ENCODE results near the gene CBX7. TPM values are rescaled to one million over a fixed set of nuclear protein-coding genes. Genes with fewer than 3 reads are reported as not detected.

The CBX7 gene
- total and polyA plus RNA-seq, 2 experiments from 2014 or later = 2.6 to 11.5 TPM

DNA sequence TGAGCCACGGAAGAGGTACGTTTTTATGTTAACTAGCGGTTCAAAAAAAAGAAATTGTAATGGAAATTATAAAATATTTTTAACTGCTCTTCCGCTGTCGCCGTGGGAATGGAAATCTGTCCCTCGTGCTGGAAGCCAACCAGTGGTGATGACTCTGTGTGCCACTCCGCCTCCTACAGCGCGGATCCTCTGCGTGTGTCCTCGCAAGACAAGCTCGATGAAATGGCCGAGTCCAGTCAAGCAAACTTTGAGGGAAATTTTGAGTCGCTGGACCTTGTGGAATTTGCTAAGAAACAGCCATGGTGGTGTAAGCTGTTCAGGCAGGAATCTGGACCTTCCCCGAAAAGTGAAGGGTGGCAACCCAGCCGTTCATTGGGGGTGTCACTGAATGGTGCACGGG, 2.9 kb upstream of the CBX7 start:
- H3K36me3 ChIP-seq (ENCODE audit: insufficient read depth) = no peaks in the 10 kb centered on the region
- H4K20me1 ChIP-seq (replicated peaks; ENCODE audit: insufficient read depth) = no peaks in the 10 kb centered on the region
- peaks cover 27% of the 10 kb centered on the region for H3K27me3 ChIP-seq (ENCODE audit: insufficient read depth)
- DNase-seq (ENCODE audit: low spot score) (no peak), ATAC-seq (no peak)
- H3K4me1 ChIP-seq (ENCODE audit: insufficient read depth) = peaks cover 5% of the 10 kb centered on the region; the same call in 1 of the 2 replicates
- Mint-ChIP-seq H3K4me1 (peaks cover 8% of the 10 kb centered on the region), H3K27ac (no peak overlapping the region), H3K36me3 (ENCODE audit: low read depth) (no peaks in the 10 kb centered on the region), H3K27me3 (ENCODE audit: insufficient read depth, low read depth, poor library complexity) (peaks cover 28% of the 10 kb centered on the region), H3K4me3 (no peak overlapping the region), H3K9me3 (no peaks in the 10 kb centered on the region)
- H3K27ac ChIP-seq (ENCODE audit: low read depth) = no peak overlapping the region
- TF ChIP-seq, protein P1, sequence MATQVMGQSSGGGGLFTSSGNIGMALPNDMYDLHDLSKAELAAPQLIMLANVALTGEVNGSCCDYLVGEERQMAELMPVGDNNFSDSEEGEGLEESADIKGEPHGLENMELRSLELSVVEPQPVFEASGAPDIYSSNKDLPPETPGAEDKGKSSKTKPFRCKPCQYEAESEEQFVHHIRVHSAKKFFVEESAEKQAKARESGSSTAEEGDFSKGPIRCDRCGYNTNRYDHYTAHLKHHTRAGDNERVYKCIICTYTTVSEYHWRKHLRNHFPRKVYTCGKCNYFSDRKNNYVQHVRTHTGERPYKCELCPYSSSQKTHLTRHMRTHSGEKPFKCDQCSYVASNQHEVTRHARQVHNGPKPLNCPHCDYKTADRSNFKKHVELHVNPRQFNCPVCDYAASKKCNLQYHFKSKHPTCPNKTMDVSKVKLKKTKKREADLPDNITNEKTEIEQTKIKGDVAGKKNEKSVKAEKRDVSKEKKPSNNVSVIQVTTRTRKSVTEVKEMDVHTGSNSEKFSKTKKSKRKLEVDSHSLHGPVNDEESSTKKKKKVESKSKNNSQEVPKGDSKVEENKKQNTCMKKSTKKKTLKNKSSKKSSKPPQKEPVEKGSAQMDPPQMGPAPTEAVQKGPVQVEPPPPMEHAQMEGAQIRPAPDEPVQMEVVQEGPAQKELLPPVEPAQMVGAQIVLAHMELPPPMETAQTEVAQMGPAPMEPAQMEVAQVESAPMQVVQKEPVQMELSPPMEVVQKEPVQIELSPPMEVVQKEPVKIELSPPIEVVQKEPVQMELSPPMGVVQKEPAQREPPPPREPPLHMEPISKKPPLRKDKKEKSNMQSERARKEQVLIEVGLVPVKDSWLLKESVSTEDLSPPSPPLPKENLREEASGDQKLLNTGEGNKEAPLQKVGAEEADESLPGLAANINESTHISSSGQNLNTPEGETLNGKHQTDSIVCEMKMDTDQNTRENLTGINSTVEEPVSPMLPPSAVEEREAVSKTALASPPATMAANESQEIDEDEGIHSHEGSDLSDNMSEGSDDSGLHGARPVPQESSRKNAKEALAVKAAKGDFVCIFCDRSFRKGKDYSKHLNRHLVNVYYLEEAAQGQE (IDR thresholded peaks at IDR 0.05; ENCODE audit: unreplicated experiment) = no peak
- no peak for TF ChIP-seq STAT1 (IDR thresholded peaks at IDR 0.05; ENCODE audit: unreplicated experiment)
- H3K79me2 ChIP-seq (replicated peaks; ENCODE audit: insufficient read depth) = no peaks in the 10 kb centered on the region
- 0 out of 2 replicates have a peak, but pooled peaks cover 6% of the 10 kb centered on the region for H3F3A ChIP-seq (replicated peaks; ENCODE audit: low read depth)
- H3K4me3 ChIP-seq = no peak overlapping the region
- H3K9me2 ChIP-seq (ENCODE audit: insufficient read depth) = no peaks in the 10 kb centered on the region
- H3K4me2 ChIP-seq = no peak overlapping the region
- no peak overlapping the region for H2AFZ ChIP-seq

DNA sequence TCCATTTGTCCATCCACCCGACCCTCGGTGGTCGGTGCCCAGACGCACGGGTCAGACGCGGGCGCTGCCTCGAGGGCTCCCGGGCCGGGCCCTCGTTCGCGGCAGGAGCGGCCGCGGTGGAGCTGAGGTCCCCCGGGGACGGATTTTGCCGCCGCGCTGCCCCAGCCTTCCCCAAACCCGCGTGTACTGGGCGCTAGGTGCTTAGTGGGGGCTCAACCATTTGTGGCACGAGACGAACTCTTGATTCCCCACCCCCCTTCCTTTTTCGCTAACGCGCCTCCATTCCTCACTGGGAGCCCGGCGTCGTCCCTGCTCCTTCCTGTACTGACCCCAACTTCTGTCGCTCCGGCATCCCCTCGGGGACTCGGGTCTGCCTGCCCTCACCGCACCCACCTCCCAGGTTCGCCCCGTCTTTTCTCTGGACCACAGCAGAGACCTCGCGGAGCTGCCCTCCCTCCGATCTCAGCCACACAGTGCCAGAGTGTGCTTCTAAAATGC, 789 bp upstream of the CBX7 start:
- Histone ChIP-seq H3F3A (replicated peaks; ENCODE audit: low read depth) (0 out of 2 replicates have a peak, but pooled peaks cover 11% of the 10 kb centered on the region), H3K36me3 (ENCODE audit: insufficient read depth) (no peaks in the 10 kb centered on the region), H3K4me3 (peak overlapping the region; percentile 73), H3K27me3 (ENCODE audit: insufficient read depth) (peaks cover 27% of the 10 kb centered on the region), H4K20me1 (replicated peaks; ENCODE audit: insufficient read depth) (no peaks in the 10 kb centered on the region), H3K4me2 (peak overlapping the region; percentile 89), H3K79me2 (replicated peaks; ENCODE audit: insufficient read depth) (no peaks in the 10 kb centered on the region), H3K27ac (ENCODE audit: low read depth) (no peak overlapping the region), H3K4me1 (ENCODE audit: insufficient read depth) (peaks cover 26% of the 10 kb centered on the region), H3K9me2 (ENCODE audit: insufficient read depth) (no peaks in the 10 kb centered on the region), H2AFZ (peak overlapping the region; percentile 97)
- Mint-ChIP-seq H3K9me3 (no peaks in the 10 kb centered on the region), H3K4me3 (peak overlapping the region; percentile 75), H3K27ac (no peak overlapping the region), H3K27me3 (ENCODE audit: insufficient read depth, low read depth, poor library complexity) (peaks cover 33% of the 10 kb centered on the region), H3K36me3 (ENCODE audit: low read depth) (no peaks in the 10 kb centered on the region), H3K4me1 (peaks cover 21% of the 10 kb centered on the region)
- ATAC-seq = peak; percentile 16
- DNase-seq (ENCODE audit: low spot score) = peak; percentile 57
- no peak for TF ChIP-seq EZH2phosphoT487 (IDR thresholded peaks at IDR 0.05; ENCODE audit: unreplicated experiment)
- no peak for TF ChIP-seq STAT1 (IDR thresholded peaks at IDR 0.05; ENCODE audit: unreplicated experiment)
- TF ChIP-seq ZNF331 (CRISPR knock-in tag; IDR thresholded peaks at IDR 0.05; ENCODE audit: low read depth) = no peak
- TF ChIP-seq JUNB (IDR thresholded peaks at IDR 0.05; ENCODE audit: unreplicated experiment) = no peak
- TF ChIP-seq ZNF114 (CRISPR knock-in tag; IDR thresholded peaks at IDR 0.05) = no peak
- TF ChIP-seq, protein P2, sequence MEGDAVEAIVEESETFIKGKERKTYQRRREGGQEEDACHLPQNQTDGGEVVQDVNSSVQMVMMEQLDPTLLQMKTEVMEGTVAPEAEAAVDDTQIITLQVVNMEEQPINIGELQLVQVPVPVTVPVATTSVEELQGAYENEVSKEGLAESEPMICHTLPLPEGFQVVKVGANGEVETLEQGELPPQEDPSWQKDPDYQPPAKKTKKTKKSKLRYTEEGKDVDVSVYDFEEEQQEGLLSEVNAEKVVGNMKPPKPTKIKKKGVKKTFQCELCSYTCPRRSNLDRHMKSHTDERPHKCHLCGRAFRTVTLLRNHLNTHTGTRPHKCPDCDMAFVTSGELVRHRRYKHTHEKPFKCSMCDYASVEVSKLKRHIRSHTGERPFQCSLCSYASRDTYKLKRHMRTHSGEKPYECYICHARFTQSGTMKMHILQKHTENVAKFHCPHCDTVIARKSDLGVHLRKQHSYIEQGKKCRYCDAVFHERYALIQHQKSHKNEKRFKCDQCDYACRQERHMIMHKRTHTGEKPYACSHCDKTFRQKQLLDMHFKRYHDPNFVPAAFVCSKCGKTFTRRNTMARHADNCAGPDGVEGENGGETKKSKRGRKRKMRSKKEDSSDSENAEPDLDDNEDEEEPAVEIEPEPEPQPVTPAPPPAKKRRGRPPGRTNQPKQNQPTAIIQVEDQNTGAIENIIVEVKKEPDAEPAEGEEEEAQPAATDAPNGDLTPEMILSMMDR (conservative IDR thresholded peaks at IDR 0.05; ENCODE audit: low read depth in 2 of 2) = no peak
- no peak for TF ChIP-seq POLR2AphosphoS5 (IDR thresholded peaks at IDR 0.05; ENCODE audit: low read depth)
- TF ChIP-seq, protein P3, sequence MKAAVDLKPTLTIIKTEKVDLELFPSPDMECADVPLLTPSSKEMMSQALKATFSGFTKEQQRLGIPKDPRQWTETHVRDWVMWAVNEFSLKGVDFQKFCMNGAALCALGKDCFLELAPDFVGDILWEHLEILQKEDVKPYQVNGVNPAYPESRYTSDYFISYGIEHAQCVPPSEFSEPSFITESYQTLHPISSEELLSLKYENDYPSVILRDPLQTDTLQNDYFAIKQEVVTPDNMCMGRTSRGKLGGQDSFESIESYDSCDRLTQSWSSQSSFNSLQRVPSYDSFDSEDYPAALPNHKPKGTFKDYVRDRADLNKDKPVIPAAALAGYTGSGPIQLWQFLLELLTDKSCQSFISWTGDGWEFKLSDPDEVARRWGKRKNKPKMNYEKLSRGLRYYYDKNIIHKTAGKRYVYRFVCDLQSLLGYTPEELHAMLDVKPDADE (IDR thresholded peaks at IDR 0.05) = no peak
- TF ChIP-seq, protein P1 (IDR thresholded peaks at IDR 0.05; ENCODE audit: unreplicated experiment) = no peak

All from GM23338 (cell line).